ENCODE measurements around the gene CD4.

Gene CD4

DNA sequence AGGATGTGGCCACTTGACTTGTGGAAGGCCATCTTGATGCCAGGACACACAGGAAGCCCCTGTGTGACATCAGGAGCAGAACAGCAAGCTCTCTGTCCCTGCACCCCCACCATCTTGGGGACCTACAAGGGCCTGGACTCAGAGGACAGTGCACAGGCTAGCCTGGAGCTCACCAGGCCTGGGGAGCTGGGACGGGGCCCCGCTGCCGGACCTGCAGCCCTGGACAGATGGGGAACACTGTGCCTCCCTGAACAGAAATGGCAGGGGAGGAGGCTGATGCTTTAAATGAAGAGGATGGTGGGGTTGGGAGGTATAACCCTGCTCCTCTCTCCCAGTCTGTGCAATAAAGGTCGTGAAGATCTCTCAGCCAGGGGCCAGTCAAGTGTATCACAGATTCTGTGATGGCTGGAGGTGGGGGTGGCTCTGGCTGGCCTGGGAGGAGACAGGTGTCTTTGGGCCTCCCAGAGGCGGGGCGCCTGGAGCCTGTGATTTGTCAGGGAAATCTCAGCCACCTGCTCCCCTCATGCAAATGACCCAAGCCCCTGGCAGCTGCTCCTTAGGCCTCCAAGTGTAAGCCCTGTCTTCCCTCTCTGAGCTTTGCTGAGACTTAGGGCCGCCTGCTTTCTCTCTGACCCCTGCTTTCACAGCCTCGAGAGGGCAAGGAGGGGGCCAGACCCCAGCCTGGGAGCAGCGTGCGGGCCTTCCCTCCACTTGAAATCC, 50.3 kb downstream of the CD4 start:
- no peak for TF ChIP-seq ZFX (IDR thresholded peaks at IDR 0.05; ENCODE audit: borderline replicate concordance)
- TF ChIP-seq, protein P1, sequence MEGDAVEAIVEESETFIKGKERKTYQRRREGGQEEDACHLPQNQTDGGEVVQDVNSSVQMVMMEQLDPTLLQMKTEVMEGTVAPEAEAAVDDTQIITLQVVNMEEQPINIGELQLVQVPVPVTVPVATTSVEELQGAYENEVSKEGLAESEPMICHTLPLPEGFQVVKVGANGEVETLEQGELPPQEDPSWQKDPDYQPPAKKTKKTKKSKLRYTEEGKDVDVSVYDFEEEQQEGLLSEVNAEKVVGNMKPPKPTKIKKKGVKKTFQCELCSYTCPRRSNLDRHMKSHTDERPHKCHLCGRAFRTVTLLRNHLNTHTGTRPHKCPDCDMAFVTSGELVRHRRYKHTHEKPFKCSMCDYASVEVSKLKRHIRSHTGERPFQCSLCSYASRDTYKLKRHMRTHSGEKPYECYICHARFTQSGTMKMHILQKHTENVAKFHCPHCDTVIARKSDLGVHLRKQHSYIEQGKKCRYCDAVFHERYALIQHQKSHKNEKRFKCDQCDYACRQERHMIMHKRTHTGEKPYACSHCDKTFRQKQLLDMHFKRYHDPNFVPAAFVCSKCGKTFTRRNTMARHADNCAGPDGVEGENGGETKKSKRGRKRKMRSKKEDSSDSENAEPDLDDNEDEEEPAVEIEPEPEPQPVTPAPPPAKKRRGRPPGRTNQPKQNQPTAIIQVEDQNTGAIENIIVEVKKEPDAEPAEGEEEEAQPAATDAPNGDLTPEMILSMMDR (IDR thresholded peaks at IDR 0.05): no peak
- H3K27ac ChIP-seq: no peak overlapping the region

- no peak overlapping the region for H3K27ac ChIP-seq
These were observed 51.0 kb downstream of the CD4 start for GRCh38 chr12:6840330-6840729.

GRCh38 chr12:6840761-6841515, 51.6 kb downstream of the CD4 start, which contains the start of gene GNB3:
Gene GNB3, plus strand, starts transcription at chr12:6840925. Its CDS starts 363 bp downstream, at chr12:6841288.
- TF ChIP-seq ZFX (IDR thresholded peaks at IDR 0.05; ENCODE audit: borderline replicate concordance): no peak
- TF ChIP-seq, protein P1 (IDR thresholded peaks at IDR 0.05): no peak
- H3K27ac ChIP-seq: peak within 1 kb of the TSS; percentile 32; the same call in 1 of the 2 replicates

More at GRCh38 chr12:6840330-6840729, 51.0 kb downstream of the CD4 start:
- TF ChIP-seq, protein P1 (IDR thresholded peaks at IDR 0.05): no peak
- TF ChIP-seq ZFX (IDR thresholded peaks at IDR 0.05; ENCODE audit: borderline replicate concordance): no peak

- H3K27ac ChIP-seq: peak overlapping the region; percentile 32; the same call in 1 of the 2 replicates
- TF ChIP-seq, protein P1 (IDR thresholded peaks at IDR 0.05): no peak
- no peak for TF ChIP-seq ZFX (IDR thresholded peaks at IDR 0.05; ENCODE audit: borderline replicate concordance)
These were observed 52.7 kb downstream of the CD4 start for GRCh38 chr12:6842075-6842474.

GRCh38 chr12:6843118-6843902, 54.0 kb downstream of the CD4 start:
- no peak for TF ChIP-seq ZFX (IDR thresholded peaks at IDR 0.05; ENCODE audit: borderline replicate concordance)
- TF ChIP-seq, protein P1 (IDR thresholded peaks at IDR 0.05): no peak
- H3K27ac ChIP-seq: no peak overlapping the region

DNA sequence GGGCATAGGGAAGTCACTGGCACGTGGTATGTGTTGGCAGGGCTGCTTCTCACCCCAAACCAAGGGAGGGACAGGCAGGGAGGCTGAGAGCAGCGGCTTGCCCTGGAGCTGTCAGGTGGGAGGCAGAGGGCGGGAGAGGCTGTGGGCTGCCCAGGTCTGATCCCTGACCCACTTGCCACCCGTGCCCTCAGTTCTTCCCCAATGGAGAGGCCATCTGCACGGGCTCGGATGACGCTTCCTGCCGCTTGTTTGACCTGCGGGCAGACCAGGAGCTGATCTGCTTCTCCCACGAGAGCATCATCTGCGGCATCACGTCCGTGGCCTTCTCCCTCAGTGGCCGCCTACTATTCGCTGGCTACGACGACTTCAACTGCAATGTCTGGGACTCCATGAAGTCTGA, 56.1 kb downstream of the CD4 start:
- no peak for TF ChIP-seq ZFX (IDR thresholded peaks at IDR 0.05; ENCODE audit: borderline replicate concordance)
- TF ChIP-seq, protein P1 (IDR thresholded peaks at IDR 0.05): no peak
- H3K27ac ChIP-seq: no peak overlapping the region
